Jurkat, Clone E6-1 (cell line): ENCODE results near the gene TRIM2.

Experiments
- DNase-seq: peaks from one replicate; pipeline ENCODE4 v3.0.0-alpha.2; 2011; ENCODE audit warnings: low read depth, low spot score
- H3K4me3 ChIP-seq: 2 replicates; pipeline ENCODE4 v1.5.1; 2011; ENCODE audit warnings: mild to moderate bottlenecking, low read length, control low read depth, moderate library complexity

The TRIM2 gene

GRCh38 chr4:153344131-153345011 lies 140.1 kb downstream of the TRIM2 start, which contains the start of gene MND1:
TSS of gene MND1 (plus strand) at chr4:153344688. CDS start at chr4:153344738, 50 bp downstream.
- H3K4me3 ChIP-seq: peak within 1 kb of the TSS; percentile 75
- peak; percentile 88 for DNase-seq

DNA sequence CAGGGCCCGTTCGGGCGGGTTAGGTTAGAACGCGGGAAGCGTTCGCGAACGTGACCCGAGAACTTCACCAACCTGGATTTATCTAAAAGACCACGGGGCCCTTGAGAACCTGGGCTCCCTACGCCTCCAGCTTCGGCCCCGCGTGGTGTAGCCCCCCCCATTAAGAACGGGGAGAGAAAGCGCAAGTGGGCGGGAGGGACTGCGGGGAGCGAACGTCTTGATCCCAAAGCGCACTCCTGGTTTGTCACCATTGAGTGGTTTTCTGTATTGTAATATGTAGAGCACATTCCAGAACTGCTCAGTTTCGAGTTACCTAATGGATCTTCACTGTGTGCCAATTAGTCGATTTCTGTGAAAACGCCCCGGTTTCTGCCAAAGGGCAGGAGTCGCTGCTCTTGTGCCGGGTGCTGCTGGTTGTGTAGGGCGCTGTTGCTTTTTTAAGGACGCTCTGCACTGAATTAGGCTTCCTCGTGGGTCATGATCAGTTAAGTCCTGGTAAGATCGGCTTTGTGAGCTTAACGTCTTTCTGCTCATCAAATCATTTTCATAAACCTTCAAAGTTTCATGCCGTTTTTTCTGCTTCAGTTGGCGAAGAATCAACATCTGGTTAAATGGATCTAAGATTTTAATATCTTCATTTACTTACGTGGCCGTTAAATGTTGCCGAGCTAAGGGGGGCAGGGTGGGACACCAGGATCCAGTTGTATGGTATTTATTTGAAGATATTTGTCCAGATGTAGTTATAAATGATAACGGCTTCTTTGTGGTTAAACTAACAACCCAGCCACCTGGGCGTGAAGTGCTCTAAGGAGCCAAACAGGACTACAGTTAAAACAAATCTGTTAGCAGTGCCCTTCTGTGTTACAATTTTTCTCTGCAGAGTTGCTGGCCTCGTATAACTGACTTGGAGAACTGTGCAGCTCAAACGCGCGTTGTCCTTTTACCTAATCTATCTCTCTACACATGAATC lies 141.1 kb downstream of the TRIM2 start:
- peak overlapping the region; percentile 75 for H3K4me3 ChIP-seq
- peak; percentile 84 for DNase-seq

DNA sequence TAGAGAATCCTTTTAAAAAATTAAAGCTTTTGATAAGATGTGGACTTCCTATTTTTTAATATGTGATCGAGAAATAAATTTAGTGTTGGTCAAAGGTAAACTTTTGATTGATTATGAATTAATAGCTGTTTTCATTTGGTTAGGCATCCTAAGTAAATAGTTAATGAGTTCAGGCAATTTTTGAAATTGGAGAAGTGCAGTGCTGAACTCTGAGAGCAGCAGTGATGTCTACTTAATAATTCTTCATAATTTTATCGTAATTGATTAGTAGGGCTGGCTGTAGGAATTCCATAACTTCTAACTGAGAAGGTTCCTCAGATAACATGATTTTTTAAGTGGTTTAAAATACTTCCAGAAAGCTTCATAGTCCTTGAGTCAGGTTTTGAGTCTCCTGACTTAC lies 141.8 kb downstream of the TRIM2 start:
- DNase-seq: no peak
- H3K4me3 ChIP-seq: peak overlapping the region; percentile 75

- H3K4me3 ChIP-seq: peak overlapping the region; percentile 75
- no peak for DNase-seq
These were observed 142.3 kb downstream of the TRIM2 start for GRCh38 chr4:153346563-153346962.

GRCh38 chr4:153347117-153347516 lies 142.9 kb downstream of the TRIM2 start:
- no peak for DNase-seq
- no peak overlapping the region; the same call in 1 of the 2 replicates for H3K4me3 ChIP-seq

GRCh38 chr4:153348006-153348405 lies 143.8 kb downstream of the TRIM2 start:
- DNase-seq: peak; percentile 52
- H3K4me3 ChIP-seq: no peak overlapping the region

DNA sequence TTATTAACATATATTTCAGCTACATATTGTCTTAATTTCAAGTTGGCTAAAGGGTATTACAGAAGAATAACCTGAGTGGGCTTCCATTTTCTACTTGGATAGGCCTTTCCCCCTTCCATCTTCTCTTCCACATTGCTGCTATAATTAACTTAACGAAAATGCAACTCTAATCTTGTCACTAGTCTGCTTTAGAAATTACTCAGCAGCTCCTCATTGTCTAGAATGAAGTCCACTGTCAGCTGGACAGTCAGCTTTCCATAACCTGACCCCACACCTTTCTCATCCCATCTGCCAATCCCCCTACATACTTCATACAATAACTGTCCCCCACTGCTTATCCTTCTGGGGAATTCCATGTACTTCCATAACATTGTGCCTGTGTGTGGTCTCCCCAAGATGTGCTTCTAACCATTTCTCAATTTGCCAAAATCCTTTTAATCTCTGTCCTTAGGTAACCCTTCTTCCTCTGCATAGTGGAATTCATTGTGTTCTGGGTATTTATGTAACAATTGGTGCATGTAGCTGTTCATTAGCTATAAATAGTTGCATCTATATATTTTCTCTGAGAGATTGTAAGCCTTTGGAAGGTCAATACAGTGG lies 145.1 kb downstream of the TRIM2 start:
- no peak overlapping the region for H3K4me3 ChIP-seq
- no peak for DNase-seq

DNA sequence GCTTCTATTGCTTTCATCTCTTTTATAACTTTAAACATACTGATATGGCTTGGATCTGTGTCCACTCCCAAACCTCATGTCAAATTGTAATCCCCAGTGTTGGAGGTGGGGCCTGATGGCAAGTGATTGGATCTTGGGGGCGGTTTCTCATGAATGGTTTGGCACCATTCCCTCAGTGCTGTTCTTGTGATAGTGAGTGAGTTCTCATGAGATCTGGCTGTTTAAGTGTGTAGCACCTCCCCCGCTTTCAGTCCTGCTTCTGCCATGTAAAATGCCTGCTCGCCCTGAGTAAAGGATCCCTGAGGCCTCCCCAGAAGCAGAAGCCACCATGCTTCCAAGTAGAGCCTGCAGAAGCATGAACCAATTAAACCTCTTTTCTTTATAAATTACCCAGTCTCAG lies 157.9 kb downstream of the TRIM2 start:
- DNase-seq: no peak
- no peak overlapping the region for H3K4me3 ChIP-seq

GRCh38 chr4:153364061-153364460 lies 159.8 kb downstream of the TRIM2 start:
- H3K4me3 ChIP-seq: no peak overlapping the region
- DNase-seq: no peak

GRCh38 chr4:153365003-153365402 lies 160.8 kb downstream of the TRIM2 start:
- DNase-seq: no peak
- H3K4me3 ChIP-seq: no peak overlapping the region

- H3K4me3 ChIP-seq: no peak overlapping the region
- no peak for DNase-seq
These were observed 162.2 kb downstream of the TRIM2 start for GRCh38 chr4:153366486-153366885.

DNA sequence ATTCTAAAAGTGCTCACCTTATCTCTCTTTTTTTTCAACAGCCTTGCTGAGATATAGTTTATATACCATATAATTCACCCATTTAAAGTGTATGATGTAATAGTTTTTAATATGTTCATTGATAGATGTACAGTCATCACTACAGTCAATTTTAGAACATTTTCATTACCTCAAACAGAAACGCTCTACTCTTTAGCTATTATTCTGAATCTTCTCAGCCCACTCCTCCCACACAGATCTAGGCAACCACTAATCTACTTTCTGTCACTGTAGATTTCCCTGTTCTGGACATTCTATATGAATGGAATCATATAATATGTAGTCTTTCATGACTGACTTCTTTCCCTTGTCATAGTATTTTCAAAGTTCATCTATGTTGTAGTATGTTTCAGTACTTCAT lies 162.8 kb downstream of the TRIM2 start:
- H3K4me3 ChIP-seq: no peak overlapping the region
- DNase-seq: no peak

GRCh38 chr4:153369021-153369420 lies 164.8 kb downstream of the TRIM2 start:
- H3K4me3 ChIP-seq: no peak overlapping the region

GRCh38 chr4:153371701-153372234 lies 167.5 kb downstream of the TRIM2 start:
- DNase-seq: no peak
- H3K4me3 ChIP-seq: no peak overlapping the region

More at GRCh38 chr4:153369021-153369420, 164.8 kb downstream of the TRIM2 start:
- no peak for DNase-seq

GRCh38 chr4:153372967-153373562 lies 168.8 kb downstream of the TRIM2 start:
- no peak for DNase-seq
- no peak overlapping the region for H3K4me3 ChIP-seq

DNA sequence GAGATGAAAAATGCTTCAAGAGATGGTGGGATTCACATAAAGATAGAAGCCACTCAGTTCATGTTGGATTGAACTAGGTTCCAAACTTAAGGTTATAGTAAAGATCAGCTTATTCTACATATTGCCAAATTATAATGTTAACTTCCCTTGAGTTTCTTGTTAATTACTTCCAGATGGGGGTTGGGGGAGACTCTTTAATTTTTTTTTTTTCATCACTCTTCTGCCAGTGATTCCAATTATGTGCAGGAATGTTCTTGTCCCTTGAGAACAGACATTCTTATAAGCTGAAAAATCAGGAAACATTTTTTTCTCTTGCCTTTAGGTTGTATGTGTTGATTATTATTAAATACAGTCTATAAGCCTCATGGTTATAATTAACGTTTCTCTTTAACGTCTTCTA lies 170.2 kb downstream of the TRIM2 start:
- no peak overlapping the region for H3K4me3 ChIP-seq
- no peak for DNase-seq

GRCh38 chr4:153375303-153375702 lies 171.1 kb downstream of the TRIM2 start:
- no peak for DNase-seq
- H3K4me3 ChIP-seq: no peak overlapping the region

DNA sequence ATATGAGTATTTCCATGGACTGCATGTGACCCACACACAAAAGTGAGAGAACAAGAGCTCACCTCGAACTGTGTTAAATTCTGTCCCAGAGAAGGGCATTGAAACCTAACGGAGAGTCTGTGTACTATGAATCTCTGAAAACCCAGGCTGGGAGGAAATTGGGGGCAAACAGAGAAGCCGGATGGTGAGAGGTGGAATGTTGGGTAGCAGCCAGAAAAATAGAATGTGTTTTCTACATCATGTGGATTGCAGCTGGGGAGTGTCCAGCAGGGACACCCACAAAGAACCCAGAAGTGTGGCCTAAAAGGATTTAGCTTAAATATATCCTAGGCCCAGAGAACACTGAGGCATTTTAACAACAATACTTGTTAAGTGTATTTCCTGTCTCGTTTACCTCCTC lies 178.9 kb downstream of the TRIM2 start:
- H3K4me3 ChIP-seq: no peak overlapping the region
- DNase-seq: no peak

- H3K4me3 ChIP-seq: no peak overlapping the region
- DNase-seq: no peak
These were observed 179.9 kb downstream of the TRIM2 start for GRCh38 chr4:153384160-153384559.
